B cell (primary cell): Measurements from ENCODE around the gene TMED6. TPM values are rescaled to one million over a fixed set of nuclear protein-coding genes. Genes with fewer than 3 reads are reported as not detected.

Experiments used
- ATAC-seq: fragments of 200-7000 bp; cut with Tn5 transposase; one replicate; pipeline ENCODE4 v1.10.0; 2021; ENCODE audit warnings: low read depth, mild to moderate bottlenecking, moderate number of reproducible peaks, moderate library complexity
- CTCF ChIA-PET: fragments of 350-600 bp; sonication (Branson Sonifier 250); formaldehyde crosslinking; loops from one replicate; lab custom pipeline; 2021; ENCODE audit warnings: antibody characterized with exemption, inconsistent platforms; lab: Charles Lee
- POLR2A ChIA-PET: fragments of 350-600 bp; sonication (Branson Sonifier 250); formaldehyde crosslinking; loops from one replicate; lab custom pipeline; 2021; ENCODE audit warnings: antibody characterized with exemption; lab: Charles Lee
- DNase-seq: peaks from one replicate; pipeline ENCODE4 v3.0.0; 2013
- H2AFZ ChIP-seq: 2 replicates; pipeline ENCODE4 v1.6.1; 2012; ENCODE audit warnings: mild to moderate bottlenecking, low read depth, low read length; ENCODE audit not compliant: insufficient read depth, poor library complexity, severe bottlenecking
- H3K27ac ChIP-seq, 2 donors: 1 replicate in 1 of 2; 2 replicates in 1 of 2; pipeline ENCODE4 v1.5.1; 2012 to 2013; ENCODE audit warnings: low read length in 2 of 2, mild to moderate bottlenecking in 2 of 2, moderate library complexity in 1 of 2
- H3K27me3 ChIP-seq, 4 experiments: fragments of 200-600 bp in 1 of 4; sonication (generic) in 1 of 4; replicated peaks in 1 of 4; 1 replicate in 2 of 4; 2 replicates in 2 of 4; pipeline versions ENCODE4 v1.6.1 to v1.7.0; 2013 to 2016; ENCODE audit warnings: low read length in 3 of 4, mild to moderate bottlenecking in 2 of 4, mixed read lengths in 1 of 4, moderate library complexity in 1 of 4; ENCODE audit not compliant: insufficient read depth in 4 of 4, control insufficient read depth in 3 of 4; ENCODE audit errors: control extremely low read depth in 1 of 4
- H3K36me3 ChIP-seq, 2 experiments: replicated peaks in 1 of 2; 1 replicate in 1 of 2; 2 replicates in 1 of 2; pipeline versions ENCODE4 v1.6.1 to v1.7.1; 2013; ENCODE audit warnings: low read length in 1 of 2; ENCODE audit not compliant: insufficient read depth in 2 of 2, control insufficient read depth in 1 of 2; ENCODE audit errors: control extremely low read depth in 1 of 2, extremely low read depth in 1 of 2
- H3K4me1 ChIP-seq, 2 donors: fragments of 200-600 bp in 1 of 2; sonication (generic) in 1 of 2; 1 replicate in 1 of 2; 2 replicates in 1 of 2; pipeline versions ENCODE4 v1.5.1 to v1.6.1; 2013 to 2017; ENCODE audit warnings: low read length in 2 of 2; ENCODE audit not compliant: control insufficient read depth in 2 of 2, insufficient read depth in 2 of 2
- H3K4me2 ChIP-seq: replicated peaks from 2 replicates; pipeline ENCODE3; 2012; ENCODE audit warnings: mild to moderate bottlenecking, low read depth, low read length; ENCODE audit not compliant: poor library complexity, severe bottlenecking
- H3K4me3 ChIP-seq, 5 experiments: fragments of 200-600 bp in 1 of 5; sonication (generic) in 1 of 5; 1 replicate in 3 of 5; 2 replicates in 2 of 5; pipeline versions ENCODE4 v1.5.1 to v1.7.0; 2011 to 2016; ENCODE audit warnings: low read length in 4 of 5, mild to moderate bottlenecking in 4 of 5, low read depth in 2 of 5, control low read depth in 1 of 5, moderate library complexity in 1 of 5; ENCODE audit not compliant: insufficient read depth in 1 of 5; ENCODE audit errors: control extremely low read depth in 1 of 5, extremely low read depth in 1 of 5
- H3K79me2 ChIP-seq: fragments of 200-600 bp; sonication (generic); one replicate; pipeline ENCODE4 v1.6.0; 2016; ENCODE audit warnings: low read length; ENCODE audit not compliant: control insufficient read depth, insufficient read depth
- H3K9ac ChIP-seq: fragments of 200-600 bp; sonication (generic); 2 replicates; pipeline ENCODE4 v1.6.1; 2017; ENCODE audit warnings: mild to moderate bottlenecking, low read length, moderate library complexity
- H3K9me3 ChIP-seq, 3 donors: one replicate each; pipeline versions ENCODE4 v1.6.1 to v1.7.1; 2013; ENCODE audit warnings: low read length in 2 of 3; ENCODE audit not compliant: control insufficient read depth in 2 of 3, insufficient read depth in 1 of 3; ENCODE audit errors: control extremely low read depth in 1 of 3
- H4K20me1 ChIP-seq: 2 replicates; pipeline ENCODE4 v1.6.0; 2012; ENCODE audit warnings: mild to moderate bottlenecking, low read length; ENCODE audit not compliant: insufficient read depth, control insufficient read depth, poor library complexity, severe bottlenecking
- H3K27ac Mint-ChIP-seq: one replicate; pipeline ENCODE4 v1.8.0; 2021; ENCODE audit warnings: mixed read lengths
- H3K27me3 Mint-ChIP-seq: one replicate; pipeline ENCODE4 v1.8.0; 2021; ENCODE audit warnings: mixed read lengths
- H3K4me1 Mint-ChIP-seq: one replicate; pipeline ENCODE4 v1.8.0; 2021; ENCODE audit warnings: mixed read lengths
- H3K4me3 Mint-ChIP-seq: one replicate; pipeline ENCODE4 v1.8.0; 2021; ENCODE audit warnings: mixed read lengths
- H3K9me3 Mint-ChIP-seq: one replicate; pipeline ENCODE4 v1.8.0; 2022; ENCODE audit warnings: mixed read lengths; ENCODE audit not compliant: insufficient read depth
- EZH2 ChIP-seq: IDR thresholded peaks from 2 replicates; pipeline ENCODE4 v1.6.1; 2012; ENCODE audit warnings: borderline replicate concordance, low read depth, mild to moderate bottlenecking, moderate library complexity, low read length; ENCODE audit not compliant: insufficient read depth, poor library complexity, severe bottlenecking
- WGBS: methylation state at CpG from one replicate; pipeline ENCODE4 v1.1.5; 2013; ENCODE audit warnings: missing lambda C conversion rate; ENCODE audit not compliant: insufficient coverage; 5-methylcytosine and 5-hydroxymethylcytosine counted together
- intact Hi-C: fragments of 100-400 bp; cut with micrococcal nuclease; formaldehyde crosslinking; loops from one replicate; pipeline ENCODE4 v1.10.0; 2022
- polyA plus RNA-seq: library from polyadenylated mRNA; depleted of rRNA; stranded (reverse); fragments of >200 nt; gene quantifications from 2 replicates; pipeline ENCODE4 v1.2.3, GENCODE V29; 2012
- total RNA-seq, 2 donors: library from RNA; stranded (reverse); fragments of 120-200 nt in 1 of 2; gene quantifications; 1 replicate in 1 of 2; 2 replicates in 1 of 2; pipeline versions ENCODE4 v1.2.3 to v1.2.4, GENCODE V29; 2013 to 2022
- TF ChIP-seq, protein P1 (sequence below): fragments of 200-600 bp; IDR thresholded peaks from one replicate; pipeline ENCODE4 v1.8.0; 2022; ENCODE audit warnings: antibody characterized with exemption, mild to moderate bottlenecking

TMED6 gene
- total and polyA plus RNA-seq, 2 donors (not counting 1 experiment from before 2014, with no cell fraction given), result 0.78 to 4.5 TPM

DNA sequence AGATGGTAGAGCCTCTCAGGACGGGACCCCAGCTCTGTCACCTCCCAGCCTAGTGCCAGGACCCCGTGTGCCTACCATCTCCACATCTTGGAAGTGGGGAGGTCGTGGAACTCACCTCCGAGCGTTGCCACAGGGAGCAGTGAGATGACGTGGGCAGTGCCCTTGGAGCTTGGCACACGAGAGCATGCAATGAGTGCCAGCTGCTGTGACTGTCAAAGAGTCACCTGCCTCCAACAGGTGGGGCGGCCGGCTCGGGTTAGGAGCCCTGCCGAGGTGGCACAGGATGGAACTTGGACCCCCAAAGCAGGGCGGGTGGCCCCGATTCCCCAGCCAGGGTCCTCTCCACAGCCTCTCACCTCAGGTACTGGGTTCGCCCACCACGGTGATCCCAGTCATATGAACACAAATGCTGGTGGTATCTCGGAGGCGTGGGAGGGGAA is 35.0 kb downstream of the TMED6 start:
- ChIA-PET CTCF (no interaction called here), POLR2A (no interaction called here)
- H3K4me1 Mint-ChIP-seq, result peaks cover 17% of the 10 kb centered on the region
- ATAC-seq (no peak), DNase-seq (no peak)
- 98% methylated on average over 17 of the region's 17 CpGs for WGBS
- TF ChIP-seq EZH2, result no peak
- TF ChIP-seq, protein P1, sequence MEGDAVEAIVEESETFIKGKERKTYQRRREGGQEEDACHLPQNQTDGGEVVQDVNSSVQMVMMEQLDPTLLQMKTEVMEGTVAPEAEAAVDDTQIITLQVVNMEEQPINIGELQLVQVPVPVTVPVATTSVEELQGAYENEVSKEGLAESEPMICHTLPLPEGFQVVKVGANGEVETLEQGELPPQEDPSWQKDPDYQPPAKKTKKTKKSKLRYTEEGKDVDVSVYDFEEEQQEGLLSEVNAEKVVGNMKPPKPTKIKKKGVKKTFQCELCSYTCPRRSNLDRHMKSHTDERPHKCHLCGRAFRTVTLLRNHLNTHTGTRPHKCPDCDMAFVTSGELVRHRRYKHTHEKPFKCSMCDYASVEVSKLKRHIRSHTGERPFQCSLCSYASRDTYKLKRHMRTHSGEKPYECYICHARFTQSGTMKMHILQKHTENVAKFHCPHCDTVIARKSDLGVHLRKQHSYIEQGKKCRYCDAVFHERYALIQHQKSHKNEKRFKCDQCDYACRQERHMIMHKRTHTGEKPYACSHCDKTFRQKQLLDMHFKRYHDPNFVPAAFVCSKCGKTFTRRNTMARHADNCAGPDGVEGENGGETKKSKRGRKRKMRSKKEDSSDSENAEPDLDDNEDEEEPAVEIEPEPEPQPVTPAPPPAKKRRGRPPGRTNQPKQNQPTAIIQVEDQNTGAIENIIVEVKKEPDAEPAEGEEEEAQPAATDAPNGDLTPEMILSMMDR, result no peak
- intact Hi-C loops, result loop anchor here (10.0 kb wide), 1 partner anchor 782 kb away; the partner anchor contains the start of gene ZFP90
- Histone ChIP-seq H3K79me2 (peaks cover 92% of the 10 kb centered on the region), H3K4me2 (no peak overlapping the region), H3K27ac (no peak overlapping the region), H4K20me1 (peaks cover 90% of the 10 kb centered on the region), H3K36me3 (peaks cover 2 to 70% of the 10 kb centered on the region in 2 experiments), H3K4me1 (peaks cover 7 to 17% of the 10 kb centered on the region in 2 donors), H3K27me3 (no peaks in the 10 kb centered on the region), H3K4me3 (no peak overlapping the region), H3K9me3 (no peaks in the 10 kb centered on the region), H3K9ac (no peak overlapping the region), H2AFZ (no peak overlapping the region)
- H3K9me3 Mint-ChIP-seq, result no peaks in the 10 kb centered on the region
- H3K27me3 Mint-ChIP-seq, result no peaks in the 10 kb centered on the region
- no peak overlapping the region for H3K4me3 Mint-ChIP-seq
- no peak overlapping the region for H3K27ac Mint-ChIP-seq

DNA sequence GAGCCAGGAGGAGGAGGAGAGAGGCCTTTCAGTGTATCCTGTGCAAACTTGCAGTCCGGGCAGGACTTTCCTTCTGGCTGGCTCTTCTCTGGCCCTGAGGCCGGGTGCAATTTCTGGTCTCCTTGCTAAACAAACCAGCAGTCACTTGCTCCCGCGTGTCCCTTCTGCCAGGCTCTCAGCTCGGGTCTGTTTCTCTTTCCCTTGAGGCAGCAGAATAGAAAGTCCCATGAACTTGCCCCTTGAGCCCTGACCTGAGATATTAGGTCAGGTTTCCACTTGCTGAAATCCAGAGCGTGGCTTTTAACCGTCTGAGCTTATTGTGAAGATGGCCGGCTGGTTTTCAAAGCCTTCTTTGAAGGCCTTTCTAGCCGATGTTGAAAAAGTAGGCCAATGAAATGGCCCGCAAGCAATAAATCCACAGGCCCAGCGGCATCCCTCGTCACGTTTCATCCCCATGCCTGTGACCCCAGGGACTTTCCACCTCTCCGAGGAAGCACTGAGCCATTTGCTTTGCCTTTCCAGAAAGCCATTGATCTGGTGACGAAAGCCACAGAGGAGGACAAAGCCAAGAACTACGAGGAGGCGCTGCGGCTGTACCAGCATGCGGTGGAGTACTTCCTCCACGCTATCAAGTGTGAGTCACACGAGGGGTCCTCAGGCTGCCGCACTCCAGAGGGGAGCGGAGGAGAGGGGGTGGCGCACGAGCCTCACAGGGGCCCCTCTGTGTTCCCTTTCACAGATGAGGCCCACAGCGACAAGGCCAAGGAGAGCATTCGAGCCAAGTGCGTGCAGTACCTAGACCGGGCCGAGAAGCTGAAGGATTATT is 35.9 kb downstream of the TMED6 start:
- Mint-ChIP-seq H3K4me3 (no peak overlapping the region), H3K4me1 (peaks cover 19% of the 10 kb centered on the region), H3K27me3 (no peaks in the 10 kb centered on the region), H3K9me3 (no peaks in the 10 kb centered on the region), H3K27ac (no peak overlapping the region)
- Histone ChIP-seq H3K4me1 (peaks cover 7 to 18% of the 10 kb centered on the region in 2 donors), H3K27ac (no peak overlapping the region), H3K27me3 (no peaks in the 10 kb centered on the region), H3K9ac (no peak overlapping the region), H3K9me3 (no peaks in the 10 kb centered on the region), H3K79me2 (peaks cover 86% of the 10 kb centered on the region), H2AFZ (no peak overlapping the region), H4K20me1 (peaks cover 81% of the 10 kb centered on the region), H3K4me3 (no peak overlapping the region), H3K36me3 (peaks cover 2 to 61% of the 10 kb centered on the region in 2 experiments), H3K4me2 (no peak overlapping the region)
- intact Hi-C loops, result loop anchor here (10.0 kb wide), 1 partner anchor 781 kb away; the partner anchor contains the start of gene ZFP90
- 98% methylated on average over 29 of the region's 30 CpGs for WGBS
- CTCF ChIA-PET, result interaction anchor here (1.8 kb wide), 1 partner anchor 10 kb away, joined by 5 read pairs; no protein-coding TSS in a partner anchor
- DNase-seq (no peak), ATAC-seq (no peak)
- TF ChIP-seq, protein P1, result no peak
- TF ChIP-seq EZH2, result no peak
- POLR2A ChIA-PET, result no interaction called here
